Sigmoid colon (tissue), 7 donors: ENCODE data around the gene LDLRAD3. TPM values are rescaled to one million over a fixed set of nuclear protein-coding genes. Genes with fewer than 3 reads are reported as not detected.
"Not testable (repeated sequence)": the region's sequence is repeated elsewhere in the genome, so short reads cannot be mapped to it uniquely, and the experiment has no call there.

Experiments used
- DNase-seq: peaks from one replicate; pipeline ENCODE4 v3.0.0-alpha.2; 2019
- H3K27ac ChIP-seq, 4 donors: fragments of 200-600 bp; sonication (generic); one replicate each; pipeline ENCODE4 v1.5.1; 2016 to 2019; ENCODE audit warnings: mild to moderate bottlenecking in 1 of 4
- H3K27me3 ChIP-seq, 3 donors: fragments of 200-600 bp; sonication (generic); one replicate each; pipeline ENCODE4 v1.5.1; 2019; ENCODE audit warnings: mild to moderate bottlenecking in 1 of 3
- H3K36me3 ChIP-seq, 4 donors: fragments of 200-600 bp; sonication (generic); one replicate each; pipeline ENCODE4 v1.5.1; 2016 to 2019
- H3K4me1 ChIP-seq, 4 donors: fragments of 200-600 bp; sonication (generic); one replicate each; pipeline ENCODE4 v1.5.1; 2017 to 2019
- H3K4me3 ChIP-seq, 4 donors: fragments of 200-600 bp; sonication (generic); one replicate each; pipeline ENCODE4 v1.5.1; 2017 to 2019; ENCODE audit warnings: mild to moderate bottlenecking in 2 of 4, moderate library complexity in 1 of 4
- H3K9me3 ChIP-seq, 4 donors: fragments of 200-600 bp in 3 of 4; sonication (generic) in 3 of 4; one replicate each; pipeline versions ENCODE4 v1.5.1 to v1.6.1; 2013 to 2019
- EP300 ChIP-seq, 4 donors: sonication (generic); formaldehyde crosslinking; IDR thresholded peaks; one replicate each; pipeline ENCODE4 v1.6.1; 2017; ENCODE audit warnings: antibody characterized with exemption in 4 of 4
- POLR2A ChIP-seq, 2 donors: fragments of 450-650 bp; IDR thresholded peaks; one replicate each; pipeline ENCODE4 v1.6.1; 2016; ENCODE audit warnings: antibody characterized with exemption in 2 of 2, mild to moderate bottlenecking in 2 of 2, moderate library complexity in 2 of 2
- POLR2AphosphoS5 ChIP-seq, 4 donors: sonication (generic); formaldehyde crosslinking; IDR thresholded peaks; one replicate each; pipeline ENCODE4 v1.6.1; 2017; ENCODE audit warnings: antibody characterized with exemption in 4 of 4
- WGBS, 2 donors: extraction: QIAGEN DNeasy Blood & Tissue Kit; methylation state at CpG; one replicate each; pipeline ENCODE4 v1.1.7; 2013; 5-methylcytosine and 5-hydroxymethylcytosine counted together
- intact Hi-C: fragments of 100-400 bp; cut with DNase I; formaldehyde crosslinking; loops from one replicate; pipeline ENCODE4 v1.15.1; 2023
- polyA plus RNA-seq, 3 donors: library from polyadenylated mRNA; stranded (reverse); fragments of 200-250 nt; gene quantifications; one replicate each; pipeline ENCODE4 v1.2.3, GENCODE V29; 2013
- total RNA-seq, 4 donors: library from RNA; depleted of rRNA; stranded (reverse); fragments of >200 nt; gene quantifications; one replicate each; pipeline ENCODE4 v1.1.0, GENCODE V29; 2016
- TF ChIP-seq, protein P1 (sequence below), 4 experiments: fragments of 450-650 bp in 3 of 4; fragments of 200-600 bp in 1 of 4; IDR thresholded peaks; one replicate each; pipeline ENCODE4 v1.5.1; 2016 to 2019; ENCODE audit warnings: antibody characterized with exemption in 4 of 4, mild to moderate bottlenecking in 3 of 4, moderate library complexity in 2 of 4
- donor health status: healthy with polysubstance abuse.
- donor health status: Bipolar disorder and iron deficiency.
- donor health status: healthy.

Gene LDLRAD3
- total and polyA plus RNA-seq, 7 donors = 0.23 to 23.4 (median 10.2) TPM

DNA sequence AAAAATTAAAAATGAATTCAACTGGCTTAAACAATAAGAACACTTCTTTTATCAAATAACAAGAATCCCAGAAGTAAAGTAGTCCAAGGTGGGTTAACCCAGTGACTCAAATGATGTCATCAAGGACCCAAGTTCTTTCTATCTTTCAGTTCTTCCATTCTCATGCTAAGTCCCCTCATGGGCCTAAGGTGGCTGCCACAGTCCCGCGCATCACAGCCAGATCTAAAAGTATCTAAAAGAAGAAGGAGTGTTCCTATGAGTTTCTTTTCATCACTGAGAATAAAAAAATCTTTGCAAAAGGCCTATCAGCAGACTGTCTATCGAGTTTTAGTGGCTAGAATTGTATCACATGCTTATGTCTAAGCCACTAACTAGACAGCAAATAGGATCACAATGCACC lies 37.2 kb upstream of the LDLRAD3 start:
- DNase-seq = no peak
- Histone ChIP-seq H3K36me3 (no peaks in the 10 kb centered on the region), H3K27ac (no peak overlapping the region), H3K4me3 (no peak overlapping the region), H3K27me3 (no peaks in the 10 kb centered on the region), H3K9me3 (peaks cover 0 to 9% (median 1%) of the 10 kb centered on the region in 4 donors), H3K4me1 (peaks cover 0 to 15% (median 6%) of the 10 kb centered on the region in 4 donors)
- WGBS, 2 donors = 63 to 92% methylated on average over 3 of the region's 3 CpGs
- intact Hi-C loops = no loop called here
- TF ChIP-seq, protein P1, sequence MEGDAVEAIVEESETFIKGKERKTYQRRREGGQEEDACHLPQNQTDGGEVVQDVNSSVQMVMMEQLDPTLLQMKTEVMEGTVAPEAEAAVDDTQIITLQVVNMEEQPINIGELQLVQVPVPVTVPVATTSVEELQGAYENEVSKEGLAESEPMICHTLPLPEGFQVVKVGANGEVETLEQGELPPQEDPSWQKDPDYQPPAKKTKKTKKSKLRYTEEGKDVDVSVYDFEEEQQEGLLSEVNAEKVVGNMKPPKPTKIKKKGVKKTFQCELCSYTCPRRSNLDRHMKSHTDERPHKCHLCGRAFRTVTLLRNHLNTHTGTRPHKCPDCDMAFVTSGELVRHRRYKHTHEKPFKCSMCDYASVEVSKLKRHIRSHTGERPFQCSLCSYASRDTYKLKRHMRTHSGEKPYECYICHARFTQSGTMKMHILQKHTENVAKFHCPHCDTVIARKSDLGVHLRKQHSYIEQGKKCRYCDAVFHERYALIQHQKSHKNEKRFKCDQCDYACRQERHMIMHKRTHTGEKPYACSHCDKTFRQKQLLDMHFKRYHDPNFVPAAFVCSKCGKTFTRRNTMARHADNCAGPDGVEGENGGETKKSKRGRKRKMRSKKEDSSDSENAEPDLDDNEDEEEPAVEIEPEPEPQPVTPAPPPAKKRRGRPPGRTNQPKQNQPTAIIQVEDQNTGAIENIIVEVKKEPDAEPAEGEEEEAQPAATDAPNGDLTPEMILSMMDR (IDR thresholded peaks at IDR 0.05) = no peak
- TF ChIP-seq EP300 (IDR thresholded peaks at IDR 0.05) = no peak
- no peak for TF ChIP-seq POLR2A (IDR thresholded peaks at IDR 0.05)
- no peak for TF ChIP-seq POLR2AphosphoS5 (IDR thresholded peaks at IDR 0.05)

DNA sequence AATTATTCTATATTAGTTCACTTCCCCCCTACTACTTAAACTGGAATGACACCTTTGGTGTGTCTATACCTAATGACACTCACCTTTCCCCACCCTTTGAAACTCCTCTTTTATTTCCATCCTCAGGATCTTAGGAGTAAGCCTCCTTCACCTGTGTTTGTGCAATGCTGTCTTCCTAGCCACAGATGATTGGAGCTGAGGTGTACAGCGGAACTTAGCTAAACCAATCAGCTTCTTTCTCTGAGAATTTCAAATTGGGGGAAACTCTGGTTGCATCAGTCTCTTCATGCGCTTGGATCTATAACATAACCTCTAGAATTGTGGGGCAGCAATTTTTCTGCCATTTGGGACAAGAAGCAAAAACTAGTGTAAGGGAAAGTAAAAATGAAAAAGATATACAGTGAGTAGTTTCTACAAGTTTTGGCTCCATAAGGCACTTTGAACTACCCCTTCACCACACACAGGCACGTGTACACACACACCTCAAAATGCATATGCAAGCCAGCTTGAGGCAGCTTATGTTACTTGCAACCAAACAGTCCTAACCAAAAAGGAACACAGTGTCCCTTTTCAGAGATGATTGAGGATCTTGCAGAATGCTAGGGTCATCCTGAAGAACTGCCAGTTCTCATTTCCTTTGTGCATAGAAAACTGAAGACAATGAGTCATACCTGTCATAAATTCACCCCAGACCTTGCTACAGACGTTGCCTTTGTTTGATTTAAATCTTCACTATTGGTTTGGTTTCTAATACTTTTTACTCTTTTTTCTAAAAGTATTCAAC lies 36.0 kb upstream of the LDLRAD3 start:
- Histone ChIP-seq H3K4me3 (no peak overlapping the region), H3K36me3 (no peaks in the 10 kb centered on the region), H3K9me3 (peaks cover 0 to 5% (median 0%) of the 10 kb centered on the region in 4 donors), H3K27me3 (no peaks in the 10 kb centered on the region), H3K4me1 (peaks cover 0 to 15% (median 6%) of the 10 kb centered on the region in 4 donors), H3K27ac (peak overlapping the region in 3 of 4 donors; percentile 32 to 65 (median 45))
- intact Hi-C loops = no loop called here
- TF ChIP-seq POLR2AphosphoS5 (IDR thresholded peaks at IDR 0.05) = peak; percentile 65 to 85 (median 68)
- TF ChIP-seq, protein P1 (IDR thresholded peaks at IDR 0.05) = no peak
- no peak for TF ChIP-seq POLR2A (IDR thresholded peaks at IDR 0.05)
- TF ChIP-seq EP300 (IDR thresholded peaks at IDR 0.05) = peak; percentile 55 to 94 (median 70)
- 24 to 63% methylated on average over 4 of the region's 4 CpGs for WGBS, 2 donors
- DNase-seq = peak; percentile 71

DNA sequence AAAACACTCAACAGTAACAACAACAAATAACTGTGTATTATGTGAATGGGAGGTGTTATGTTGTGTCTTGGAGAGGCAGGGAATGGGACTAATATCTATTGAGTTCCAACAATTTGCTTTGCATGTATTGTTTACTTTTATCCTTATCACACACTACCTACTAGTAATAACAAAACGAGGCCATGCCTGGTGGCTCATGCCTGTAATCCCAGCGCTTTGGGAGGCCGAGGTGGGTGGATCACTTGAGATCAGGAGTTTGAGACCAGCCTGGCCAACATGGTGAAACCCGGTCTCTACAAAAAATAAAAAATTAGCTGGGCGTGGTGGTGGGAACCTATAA lies 35.5 kb upstream of the LDLRAD3 start:
- H3K9me3 ChIP-seq, H3K36me3 ChIP-seq, intact Hi-C loops, H3K27me3 ChIP-seq, H3K4me3 ChIP-seq, DNase-seq: not testable (repeated sequence)
- Histone ChIP-seq H3K4me1 (peaks cover 0 to 15% (median 6%) of the 10 kb centered on the region in 4 donors), H3K27ac (peak overlapping the region in 3 of 4 donors; percentile 34 to 65 (median 45))
- WGBS, 2 donors = 30 to 69% methylated on average over 5 of the region's 5 CpGs

DNA sequence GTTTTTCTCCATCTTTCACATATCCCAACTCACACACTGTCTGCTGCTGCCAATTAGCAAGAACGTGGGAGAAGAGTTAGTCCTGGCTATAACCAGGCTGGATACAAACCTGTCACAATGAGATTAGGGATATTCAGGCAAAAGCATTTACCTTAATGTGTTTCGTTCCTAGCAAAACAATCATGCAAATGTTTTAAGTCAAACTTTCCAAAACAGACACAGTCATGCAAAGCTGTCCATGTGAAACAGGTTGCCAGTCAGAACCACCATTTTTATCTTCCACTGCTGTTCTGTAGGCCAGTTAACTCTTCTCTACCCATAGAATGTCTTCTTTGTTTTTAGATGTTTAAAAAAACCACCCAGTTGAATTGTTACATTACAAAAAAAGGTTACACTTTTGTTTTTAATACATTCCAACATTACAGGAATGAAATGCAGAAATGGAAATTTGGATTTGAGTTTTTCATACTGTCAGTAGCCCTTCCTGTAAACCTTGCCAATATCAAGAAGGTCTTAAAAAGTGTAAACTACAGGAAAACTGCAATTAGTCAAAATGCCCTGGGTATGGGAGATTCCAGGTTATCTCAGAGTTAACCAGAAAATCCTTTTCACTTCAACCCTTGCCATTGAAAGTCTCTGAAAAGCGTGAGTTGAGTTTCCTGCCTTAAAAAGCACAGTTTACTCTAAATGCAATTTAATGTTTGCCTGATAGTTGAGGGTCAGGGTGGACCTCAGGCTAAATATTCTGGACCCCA lies 34.2 kb upstream of the LDLRAD3 start:
- Histone ChIP-seq H3K4me1 (peaks cover 0 to 15% (median 6%) of the 10 kb centered on the region in 4 donors), H3K9me3 (no peaks in the 10 kb centered on the region), H3K27me3 (no peaks in the 10 kb centered on the region), H3K36me3 (no peaks in the 10 kb centered on the region), H3K4me3 (no peak overlapping the region), H3K27ac (no peak overlapping the region)
- 81 to 86% methylated on average over 3 of the region's 3 CpGs for WGBS, 2 donors
- no peak for TF ChIP-seq POLR2A (IDR thresholded peaks at IDR 0.05)
- no peak for TF ChIP-seq EP300 (IDR thresholded peaks at IDR 0.05)
- DNase-seq = no peak
- intact Hi-C loops = no loop called here

DNA sequence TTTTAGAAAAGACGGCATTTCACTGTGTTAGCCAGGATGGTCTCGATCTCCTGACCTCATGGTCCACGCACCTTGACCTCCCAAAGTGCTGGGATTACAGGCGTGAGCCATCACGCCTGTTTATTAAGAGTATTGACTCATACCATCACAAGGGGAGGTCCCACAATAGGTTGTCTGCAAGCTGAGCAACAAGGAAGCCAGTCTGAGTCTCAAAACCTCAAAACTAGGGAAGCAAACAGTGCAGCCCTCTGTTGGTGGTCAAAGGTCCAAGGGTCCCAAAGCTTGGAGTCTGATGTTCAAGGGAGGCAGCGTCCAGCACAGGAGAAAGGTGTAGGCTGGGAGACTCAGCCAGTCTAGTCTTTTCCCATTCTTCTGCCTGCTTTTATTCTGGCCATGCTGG lies 32.8 kb upstream of the LDLRAD3 start:
- Histone ChIP-seq H3K4me3 (no peak overlapping the region), H3K36me3 (no peaks in the 10 kb centered on the region), H3K9me3 (no peaks in the 10 kb centered on the region), H3K4me1 (peaks cover 0 to 15% (median 3%) of the 10 kb centered on the region in 4 donors), H3K27ac (no peak overlapping the region), H3K27me3 (no peaks in the 10 kb centered on the region)
- intact Hi-C loops = no loop called here
- DNase-seq = no peak
- no peak for TF ChIP-seq POLR2AphosphoS5 (IDR thresholded peaks at IDR 0.05)
- TF ChIP-seq EP300 (IDR thresholded peaks at IDR 0.05) = no peak
- TF ChIP-seq POLR2A (IDR thresholded peaks at IDR 0.05) = no peak
- TF ChIP-seq, protein P1 (IDR thresholded peaks at IDR 0.05) = no peak
- WGBS, 2 donors = 87 to 90% methylated on average over 6 of the region's 6 CpGs
